RWPE2 (cell line): ENCODE measurements around the gene ASIC3.

ENCODE experiments used
- ATAC-seq: fragments of 200-7000 bp; cut with Tn5 transposase; 3 replicates; pipeline ENCODE4 v1.9.1; 2021; ENCODE audit warnings: low read depth
- DNase-seq: peaks from one replicate; pipeline ENCODE4 v3.0.0-alpha.2; 2020; ENCODE audit warnings: low spot score
- H3K27ac ChIP-seq: fragments of 450-650 bp; 2 replicates; pipeline ENCODE4 v1.5.1; 2017; ENCODE audit warnings: mild to moderate bottlenecking; ENCODE audit not compliant: poor library complexity, severe bottlenecking
- H3K27me3 ChIP-seq: fragments of 250-450 bp; sonication (Bioruptor Pico); 2 replicates; pipeline ENCODE4 v1.5.1; 2021; ENCODE audit warnings: mild to moderate bottlenecking, moderate library complexity; ENCODE audit not compliant: insufficient read depth, poor library complexity, severe bottlenecking
- H3K36me3 ChIP-seq: fragments of 250-450 bp; sonication (Bioruptor Pico); 2 replicates; pipeline ENCODE4 v1.5.1; 2020; ENCODE audit warnings: low read depth, mild to moderate bottlenecking, moderate library complexity
- H3K4me1 ChIP-seq: fragments of 250-450 bp; sonication (Bioruptor Pico); 2 replicates; pipeline ENCODE4 v1.5.1; 2021; ENCODE audit warnings: mild to moderate bottlenecking, moderate library complexity; ENCODE audit not compliant: insufficient read depth, poor library complexity, severe bottlenecking
- H3K4me3 ChIP-seq: fragments of 250-450 bp; sonication (Bioruptor Pico); 2 replicates; pipeline ENCODE4 v1.5.1; 2021; ENCODE audit warnings: mild to moderate bottlenecking, moderate library complexity; ENCODE audit not compliant: severe bottlenecking
- H3K9me3 ChIP-seq: fragments of 250-450 bp; sonication (Bioruptor Pico); 2 replicates; pipeline ENCODE4 v1.5.1; 2021; ENCODE audit warnings: mild to moderate bottlenecking, moderate library complexity; ENCODE audit not compliant: severe bottlenecking
- CTCF ChIP-seq: fragments of 450-650 bp; IDR thresholded peaks from one replicate; pipeline ENCODE4 v1.5.1; 2017; ENCODE audit warnings: mild to moderate bottlenecking, moderate library complexity; ENCODE audit not compliant: poor library complexity, severe bottlenecking

ASIC3 gene

GRCh38 chr7:151001546-151001945, 46.8 kb upstream of the ASIC3 start:
- H3K4me1 ChIP-seq = no peaks in the 10 kb centered on the region

DNA sequence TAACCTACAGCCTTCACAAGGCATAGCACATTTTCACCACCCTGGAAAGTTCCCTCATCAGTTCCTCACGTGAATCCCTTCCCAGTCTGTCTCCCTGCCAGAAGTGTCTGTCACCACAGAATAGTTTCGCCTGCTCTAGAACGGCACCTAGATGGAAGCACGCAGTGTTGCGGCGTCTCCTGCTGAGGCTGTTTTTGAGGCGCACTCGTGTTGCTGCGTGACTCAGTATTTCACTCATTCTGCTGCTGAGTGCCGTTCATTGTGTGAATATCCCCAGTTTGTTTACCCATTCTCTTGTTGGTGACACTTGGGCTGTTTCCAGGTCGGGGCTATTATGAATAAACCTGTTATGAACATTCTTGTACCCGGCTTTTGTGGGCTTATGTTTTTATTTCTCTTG, 44.8 kb upstream of the ASIC3 start:
- Histone ChIP-seq H3K27me3 (no peaks in the 10 kb centered on the region), H3K4me1 (no peaks in the 10 kb centered on the region), H3K27ac (no peak overlapping the region), H3K36me3 (no peaks in the 10 kb centered on the region), H3K9me3 (peaks cover 2% of the 10 kb centered on the region), H3K4me3 (no peak overlapping the region)
- no peak for TF ChIP-seq CTCF
- DNase-seq (no peak), ATAC-seq (no peak)

More at GRCh38 chr7:151001546-151001945, 46.8 kb upstream of the ASIC3 start:
- Histone ChIP-seq H3K36me3 (no peaks in the 10 kb centered on the region), H3K4me3 (no peak overlapping the region), H3K27ac (no peak overlapping the region), H3K27me3 (no peaks in the 10 kb centered on the region), H3K9me3 (no peaks in the 10 kb centered on the region)
- ATAC-seq (no peak), DNase-seq (no peak)
- TF ChIP-seq CTCF = no peak

GRCh38 chr7:151005566-151005965, 42.8 kb upstream of the ASIC3 start:
- Histone ChIP-seq H3K4me1 (no peaks in the 10 kb centered on the region), H3K36me3 (no peaks in the 10 kb centered on the region), H3K9me3 (peaks cover 3% of the 10 kb centered on the region), H3K27me3 (no peaks in the 10 kb centered on the region), H3K4me3 (no peak overlapping the region), H3K27ac (no peak overlapping the region)
- no peak for TF ChIP-seq CTCF
- DNase-seq = no peak
- no peak for ATAC-seq

- ATAC-seq (no peak), DNase-seq (no peak)
- H3K4me1 ChIP-seq = no peaks in the 10 kb centered on the region
- no peaks in the 10 kb centered on the region for H3K36me3 ChIP-seq
- H3K27me3 ChIP-seq = no peaks in the 10 kb centered on the region
- TF ChIP-seq CTCF = no peak
- no peak overlapping the region for H3K4me3 ChIP-seq
- peaks cover 3% of the 10 kb centered on the region for H3K9me3 ChIP-seq
- no peak overlapping the region for H3K27ac ChIP-seq
These were observed 41.6 kb upstream of the ASIC3 start for GRCh38 chr7:151006590-151007300.

GRCh38 chr7:151007469-151007898, 40.8 kb upstream of the ASIC3 start:
- TF ChIP-seq CTCF = no peak
- Histone ChIP-seq H3K36me3 (no peaks in the 10 kb centered on the region), H3K9me3 (peaks cover 3% of the 10 kb centered on the region), H3K4me1 (no peaks in the 10 kb centered on the region), H3K4me3 (no peak overlapping the region), H3K27me3 (no peaks in the 10 kb centered on the region), H3K27ac (no peak overlapping the region)
- ATAC-seq (0 out of 3 replicates have a peak, but pooled peaks have one; percentile 23), DNase-seq (no peak)
